HG03520 (cell line): Measurements from ENCODE around the gene PDZD2.

Experiments
- ATAC-seq: cut with Tn5 transposase; IDR thresholded peaks from one replicate; pipeline ENCODE4 v1.9.1; 2021; ENCODE audit warnings: mild to moderate bottlenecking, moderate library complexity; ENCODE audit not compliant: unreplicated experiment

The PDZD2 gene

DNA sequence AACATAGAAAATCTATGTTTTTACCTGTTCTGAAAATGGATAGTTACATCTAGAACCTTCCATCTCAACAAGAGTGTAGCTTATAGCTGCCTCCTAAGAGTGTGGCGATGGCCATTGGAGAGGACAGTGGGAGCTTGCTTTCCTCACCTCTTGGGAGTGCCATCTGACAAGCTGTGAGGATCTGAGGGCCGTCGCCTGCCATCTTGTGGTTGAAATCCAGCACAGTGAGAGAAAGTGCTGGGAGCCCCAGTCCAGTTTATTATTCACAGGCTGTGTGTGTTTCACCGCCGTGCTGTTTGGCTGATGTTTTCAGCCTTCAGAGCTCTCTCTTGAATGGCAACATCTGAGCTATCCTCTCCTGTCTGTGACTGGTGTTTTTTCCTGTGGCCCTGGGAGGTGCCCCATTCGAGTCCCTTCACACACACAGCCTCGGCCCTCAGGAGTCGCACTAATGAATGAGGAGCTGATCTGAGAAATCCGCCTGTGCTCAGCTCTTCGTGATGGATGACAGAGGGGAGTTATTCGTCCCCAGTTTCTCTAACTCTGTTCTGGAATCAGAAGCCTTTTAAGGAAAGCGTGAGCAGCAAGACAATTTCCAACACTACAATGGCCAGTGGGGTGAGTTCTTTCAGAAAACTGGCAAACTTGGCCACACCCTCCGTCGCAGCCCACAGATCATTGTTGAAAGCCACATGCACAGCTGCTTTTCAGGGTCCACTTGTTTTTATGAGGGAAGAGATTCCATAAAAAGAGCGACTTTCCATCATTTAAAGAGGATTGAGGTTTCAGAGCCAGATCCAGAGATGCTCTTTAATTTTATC is 170.3 kb downstream of the PDZD2 start:
- peak; percentile 53 for ATAC-seq

DNA sequence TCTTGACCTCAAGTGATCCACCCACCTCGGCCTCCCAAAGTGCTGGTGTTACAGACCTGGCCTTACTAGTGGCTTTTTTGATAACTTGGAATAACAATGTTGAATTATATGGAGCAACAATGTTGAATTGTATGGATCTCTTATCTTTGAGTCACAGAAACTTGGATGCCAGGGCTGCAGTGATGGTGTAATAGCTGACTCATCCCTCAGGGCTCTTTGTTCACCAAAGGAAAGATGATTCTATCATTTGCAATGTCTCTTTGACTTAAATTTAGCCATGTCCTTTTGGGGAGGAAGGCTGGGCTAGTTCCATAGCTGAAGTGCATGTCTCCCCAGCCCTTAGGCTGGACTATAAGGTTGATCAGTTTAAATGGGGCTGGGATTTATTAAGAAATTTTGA is 172.3 kb downstream of the PDZD2 start:
- no peak for ATAC-seq

DNA sequence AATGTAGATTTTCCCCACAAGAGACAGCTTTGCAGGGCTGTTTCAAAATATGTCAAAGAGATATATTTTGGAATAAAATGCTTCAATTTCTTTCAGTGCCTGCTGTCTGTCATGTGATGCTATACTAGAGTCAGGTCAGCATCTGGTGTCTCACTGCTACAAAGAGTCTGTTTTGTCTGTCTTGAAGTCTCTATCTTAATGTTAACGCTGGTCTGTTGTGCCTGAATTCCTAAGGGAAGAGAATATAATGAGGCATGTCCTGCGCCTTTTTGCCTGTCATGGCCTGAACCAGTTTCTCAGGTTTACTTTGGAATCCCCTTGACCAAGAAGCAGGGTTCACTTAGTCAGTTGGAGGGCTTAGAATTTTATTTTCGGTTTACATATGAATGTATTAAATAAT is 176.4 kb downstream of the PDZD2 start:
- ATAC-seq, result no peak

DNA sequence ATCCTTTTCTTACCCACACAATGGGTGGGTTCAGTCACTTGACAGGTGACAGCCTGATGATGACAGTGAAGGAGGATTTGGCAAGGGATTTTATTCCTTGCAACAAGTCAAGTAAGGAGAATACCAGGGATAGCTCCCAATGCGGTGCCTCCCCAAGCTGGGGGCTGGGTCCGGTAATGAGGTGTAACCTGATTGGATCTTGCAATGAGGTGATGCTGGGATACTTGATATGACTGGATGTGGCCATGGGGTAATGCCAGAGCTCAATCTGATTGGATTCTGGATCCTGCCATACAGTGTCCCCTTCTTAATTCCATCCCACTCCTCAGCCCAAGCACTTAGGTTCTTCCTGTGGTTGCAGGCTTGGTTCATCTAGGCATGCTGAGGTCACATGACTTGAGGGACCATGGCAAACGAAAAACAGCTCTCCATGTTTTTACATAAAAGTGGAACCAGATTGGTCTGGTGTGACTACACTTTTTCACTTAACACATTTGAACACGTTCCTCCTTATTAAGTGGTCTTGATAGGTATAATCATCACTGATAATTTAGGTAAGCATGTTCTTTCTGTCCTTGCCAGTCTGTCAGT is 181.1 kb downstream of the PDZD2 start:
- ATAC-seq, result no peak

DNA sequence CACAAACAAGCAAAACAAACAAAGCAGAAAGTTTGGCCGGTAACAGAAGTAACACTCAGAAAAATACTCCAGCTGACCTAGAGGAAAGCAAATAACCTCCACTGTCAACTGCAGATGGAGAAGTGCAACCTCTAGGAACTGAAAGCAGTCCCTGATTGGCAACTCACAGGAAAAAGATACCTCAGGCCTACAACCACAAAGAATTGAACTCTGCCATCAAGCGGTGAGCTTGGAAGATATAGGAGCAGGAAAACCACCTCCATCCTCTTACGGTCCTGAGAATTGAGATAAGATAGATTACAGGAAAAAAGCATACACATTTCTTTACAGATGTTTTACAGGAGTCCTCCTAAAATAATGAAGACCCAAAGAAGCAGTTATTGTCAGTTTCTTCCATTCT is 184.5 kb downstream of the PDZD2 start:
- no peak for ATAC-seq

DNA sequence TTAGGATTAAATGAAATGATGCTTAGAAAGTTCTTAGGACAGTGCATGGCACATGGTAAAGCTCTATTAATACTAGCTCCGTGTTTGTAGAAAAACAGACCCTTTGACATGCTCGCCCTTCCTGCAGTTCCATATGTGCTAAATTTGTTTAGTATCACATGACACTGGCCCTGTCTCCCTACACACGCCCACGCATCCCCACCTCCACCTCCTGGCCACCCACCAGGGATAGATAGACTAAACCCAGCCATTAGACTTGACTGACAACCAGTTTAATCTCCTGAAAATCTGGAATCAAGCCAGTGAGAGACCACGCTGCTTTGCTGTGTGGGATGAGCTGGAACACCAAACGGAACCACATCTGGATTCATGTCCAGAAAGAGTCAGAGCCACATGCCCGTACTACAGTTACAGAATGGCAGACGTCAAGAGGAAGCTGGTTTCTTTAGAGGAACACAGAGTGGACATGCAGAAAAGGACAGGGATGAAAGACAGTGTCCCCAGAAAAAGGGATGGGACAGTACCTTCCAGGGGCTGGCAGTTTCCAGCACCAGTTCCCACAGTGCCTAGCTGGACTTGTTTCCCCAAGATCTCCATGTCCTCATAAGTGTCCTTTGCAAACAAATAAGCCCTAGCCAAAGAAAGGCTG is 186.1 kb downstream of the PDZD2 start:
- ATAC-seq, result no peak

DNA sequence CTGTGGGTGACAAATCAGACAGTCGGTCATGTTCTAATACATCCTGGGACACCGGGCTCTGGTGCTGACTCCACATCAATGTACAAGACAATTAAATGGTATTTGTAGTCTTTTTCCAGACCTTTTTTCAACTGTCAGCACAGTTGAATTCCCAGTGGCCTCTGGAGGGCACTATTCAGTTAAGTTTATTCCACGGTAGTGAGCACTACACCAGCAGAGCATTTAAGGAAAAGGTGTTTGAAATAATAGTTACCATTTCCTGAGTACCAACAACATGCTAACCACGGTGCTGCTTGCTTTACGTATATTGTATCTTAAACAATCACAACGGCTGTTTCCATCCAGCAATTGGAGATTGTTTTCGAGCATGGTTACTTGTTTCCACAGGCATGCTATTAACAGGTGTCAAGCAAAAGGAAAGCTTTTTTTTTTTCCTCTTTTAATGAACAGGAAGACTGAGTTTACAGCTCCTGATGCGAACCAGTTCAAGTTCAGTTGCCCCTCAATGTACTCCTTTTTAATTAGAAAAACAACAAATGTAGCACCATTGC is 186.7 kb downstream of the PDZD2 start:
- ATAC-seq, result peak; percentile 51

DNA sequence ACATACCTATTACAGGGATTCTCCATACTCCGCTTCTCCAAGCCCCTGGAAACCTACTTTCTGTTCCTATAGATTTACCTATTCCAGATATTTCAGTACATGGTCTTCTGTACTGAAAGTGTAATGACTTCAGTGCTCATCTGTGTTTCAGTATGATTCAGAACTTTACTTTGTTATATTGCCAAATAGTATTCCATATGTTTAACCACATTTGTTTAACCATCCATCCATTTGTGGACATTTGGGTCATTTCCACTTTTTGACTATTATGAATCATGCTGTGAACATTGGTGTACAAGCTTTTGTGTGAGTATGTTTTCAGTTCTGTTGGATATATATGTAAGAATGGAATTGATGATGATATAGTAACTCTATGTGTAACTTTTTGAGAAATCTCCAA is 188.9 kb downstream of the PDZD2 start:
- ATAC-seq, result no peak

DNA sequence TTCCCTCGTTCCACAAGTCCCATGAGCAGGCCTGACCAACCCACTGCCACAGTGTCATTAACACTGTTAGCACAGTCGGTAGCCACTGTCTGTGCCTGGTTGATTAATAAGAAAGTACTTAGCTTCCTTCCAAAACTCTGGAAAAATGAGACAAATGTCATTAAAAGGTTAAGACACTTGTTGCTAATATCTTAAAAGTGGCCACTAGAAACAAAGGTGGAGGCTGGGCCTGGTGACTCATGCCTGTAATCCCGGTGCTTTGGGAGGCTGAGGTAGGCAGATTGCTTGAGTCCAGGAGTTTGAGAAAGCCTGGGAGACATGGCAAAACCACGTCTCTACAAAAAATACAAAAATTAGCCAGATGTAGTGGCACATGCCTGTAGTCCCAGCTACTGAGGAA is 194.0 kb downstream of the PDZD2 start:
- no peak for ATAC-seq

DNA sequence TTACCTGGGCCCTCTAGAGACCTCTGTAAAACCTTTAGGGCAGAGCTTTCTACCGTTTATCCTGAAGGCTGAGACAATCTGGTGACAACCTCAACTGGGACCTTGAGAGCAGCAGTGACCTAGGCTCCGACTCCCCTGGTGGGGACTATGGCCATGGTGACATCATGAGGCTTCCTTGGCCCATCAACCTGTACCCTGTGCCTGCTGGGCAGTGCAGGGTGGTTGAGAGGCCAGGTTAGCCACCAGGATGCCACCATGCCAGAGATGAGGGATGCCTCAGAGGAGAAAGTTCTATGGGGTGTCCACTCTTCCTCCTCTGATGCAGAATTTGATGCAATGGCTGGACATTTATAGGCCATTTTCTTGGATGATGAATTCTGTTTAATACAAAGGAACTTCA is 194.8 kb downstream of the PDZD2 start:
- no peak for ATAC-seq

DNA sequence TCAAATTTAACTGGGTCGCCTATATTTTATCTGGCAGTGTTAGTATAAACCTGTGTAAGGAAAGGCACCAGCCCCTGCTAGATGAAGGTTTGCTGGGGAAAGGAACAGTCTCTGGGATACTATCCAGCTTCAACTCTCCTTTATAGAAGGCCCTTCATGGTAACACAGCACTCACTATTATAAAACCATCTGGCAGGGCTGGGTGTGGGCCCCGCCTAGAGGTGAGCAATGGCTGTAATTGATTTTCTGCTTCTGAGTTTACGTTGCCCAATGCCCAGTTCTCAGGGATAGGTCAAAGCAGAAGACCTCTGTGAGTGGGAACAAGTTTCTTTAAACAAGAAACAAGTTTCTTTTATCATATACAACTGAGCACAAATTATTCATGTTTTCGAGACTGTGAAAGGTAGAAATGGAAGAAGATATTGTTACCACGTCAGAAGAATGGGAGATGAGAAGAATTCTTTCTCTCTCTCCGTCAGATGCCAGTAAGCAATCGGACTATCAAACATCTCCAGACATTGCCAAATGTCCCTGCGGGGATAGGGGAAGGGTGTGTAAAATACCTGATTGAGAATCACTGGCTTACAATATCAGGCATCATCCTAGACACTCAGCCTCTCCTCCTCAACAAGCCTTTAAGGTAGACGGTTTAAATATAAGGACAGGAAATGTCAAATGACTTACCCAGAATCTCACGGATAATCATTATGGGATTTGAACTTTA is 205.9 kb downstream of the PDZD2 start:
- ATAC-seq, result no peak

DNA sequence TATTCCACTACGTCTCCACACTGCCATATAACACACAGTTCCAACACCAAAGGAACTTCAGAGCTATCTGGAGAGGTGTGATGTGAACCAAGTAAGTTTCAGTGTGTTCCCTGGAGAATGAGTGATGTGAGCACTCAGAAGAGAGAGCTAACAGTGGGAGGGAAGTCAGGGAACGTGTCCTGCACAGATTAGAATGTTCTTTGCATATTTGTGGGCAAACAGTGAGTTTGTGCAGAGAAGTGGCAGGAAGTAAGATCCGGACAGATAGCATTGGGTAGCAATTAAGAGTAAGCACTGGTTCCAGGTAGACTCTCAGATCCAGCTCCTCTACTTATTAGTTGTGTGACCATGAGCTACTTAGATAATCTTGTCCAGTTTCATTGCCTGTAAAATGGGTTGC is 206.4 kb downstream of the PDZD2 start:
- ATAC-seq, result no peak

DNA sequence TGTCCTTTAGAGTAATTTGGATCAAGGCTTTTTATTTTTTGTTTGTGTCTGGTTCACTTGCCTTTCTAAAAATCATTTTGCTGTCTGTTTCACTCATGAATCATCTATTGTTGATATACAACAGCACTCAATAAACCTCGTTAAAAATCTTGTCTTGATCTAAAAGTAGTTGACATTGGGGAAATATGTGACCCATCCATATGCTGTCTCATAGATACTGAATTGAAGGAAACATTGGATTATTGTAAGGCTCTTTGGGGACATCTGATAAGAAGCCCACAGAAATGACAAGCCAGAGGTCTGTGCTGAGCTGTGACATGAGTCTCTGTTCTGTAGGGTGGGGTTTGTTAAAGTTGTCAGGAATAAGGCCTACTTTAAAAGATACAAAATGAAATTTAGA is 208.0 kb downstream of the PDZD2 start:
- no peak for ATAC-seq

DNA sequence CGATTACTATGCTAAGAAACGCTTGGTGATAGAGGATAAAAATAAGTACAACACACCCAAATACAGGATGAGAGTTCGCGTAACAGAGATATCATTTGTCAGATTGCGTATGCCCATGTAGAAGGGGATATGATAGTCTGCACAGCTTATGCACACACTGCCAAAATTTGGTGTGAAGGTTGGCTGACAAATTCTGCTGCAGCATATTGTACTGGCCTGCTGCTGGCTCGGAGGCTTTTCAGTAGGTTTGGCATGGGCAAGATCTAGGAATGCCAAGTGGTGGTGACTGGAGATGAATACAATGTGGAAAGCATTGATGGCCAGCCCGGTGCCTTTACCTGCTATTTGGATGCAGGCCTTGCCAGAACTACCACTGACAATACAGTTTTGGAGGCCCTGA is 208.4 kb downstream of the PDZD2 start:
- no peak for ATAC-seq

DNA sequence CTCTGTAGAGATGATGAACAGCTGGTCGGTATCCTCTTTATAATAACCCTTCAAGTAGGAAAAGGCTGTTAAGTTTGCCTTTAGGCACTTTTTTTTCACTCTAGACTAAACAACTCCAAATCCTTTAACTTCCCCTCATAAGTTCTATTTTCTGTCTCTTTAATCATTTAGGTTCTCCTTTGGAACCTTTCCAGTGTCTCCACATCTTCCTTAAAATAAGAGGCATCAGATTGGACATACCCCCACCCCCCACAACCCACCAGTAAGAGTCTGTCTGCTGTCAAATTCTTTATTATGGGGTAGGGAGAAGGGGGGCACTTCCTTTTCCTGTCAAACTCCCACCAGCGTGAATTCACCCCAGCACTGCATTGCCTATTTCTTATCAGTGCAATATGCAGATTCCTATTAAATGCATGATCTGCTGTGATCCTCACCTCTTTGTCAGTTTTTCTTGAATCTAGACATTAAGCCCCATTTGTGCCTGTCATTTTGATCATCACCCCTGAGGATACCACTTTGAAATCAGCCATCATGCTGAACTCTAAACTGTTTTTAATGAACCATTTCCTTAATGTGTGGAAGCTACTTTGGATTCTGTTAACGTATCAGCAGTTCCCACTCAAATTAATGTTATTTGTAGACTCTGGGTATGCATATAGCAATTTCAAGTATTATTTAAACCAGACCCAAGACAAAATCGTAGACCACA is 212.2 kb downstream of the PDZD2 start:
- ATAC-seq, result no peak

DNA sequence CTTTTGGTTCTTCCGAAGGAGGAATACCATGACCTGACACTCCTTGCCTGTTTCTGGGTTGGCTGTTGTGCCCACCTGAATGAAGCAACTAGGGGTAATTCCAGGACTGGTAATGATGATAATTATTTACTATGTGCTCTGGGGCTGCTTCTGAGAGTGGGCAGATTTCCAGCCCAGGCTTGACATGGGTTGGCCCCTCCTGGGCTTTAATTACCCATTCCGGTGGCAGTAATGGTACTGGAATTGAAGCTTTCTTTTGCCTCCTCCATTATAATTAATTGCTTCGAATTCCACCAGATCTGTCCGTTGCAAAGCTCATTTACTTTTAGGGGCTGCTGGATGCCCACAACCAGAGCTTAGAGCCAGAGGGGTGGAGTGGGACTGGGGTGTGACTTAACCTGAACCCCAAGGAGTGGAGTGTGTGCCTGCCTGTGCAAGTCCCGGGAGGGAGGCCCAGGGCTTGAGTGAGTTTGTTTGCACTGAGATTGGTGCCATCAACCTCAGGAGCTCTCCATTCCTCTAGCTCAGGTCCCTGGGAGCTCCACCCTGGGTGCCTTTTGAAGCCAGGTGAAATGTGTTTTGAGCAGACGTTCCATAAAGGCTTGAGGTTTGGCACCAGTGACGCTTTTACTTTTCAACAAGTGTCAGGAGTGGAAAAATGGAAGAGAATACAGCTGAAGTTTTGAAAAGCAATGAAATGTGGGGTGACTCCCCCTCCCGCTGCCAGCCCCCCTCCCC is 214.6 kb downstream of the PDZD2 start:
- ATAC-seq, result no peak

DNA sequence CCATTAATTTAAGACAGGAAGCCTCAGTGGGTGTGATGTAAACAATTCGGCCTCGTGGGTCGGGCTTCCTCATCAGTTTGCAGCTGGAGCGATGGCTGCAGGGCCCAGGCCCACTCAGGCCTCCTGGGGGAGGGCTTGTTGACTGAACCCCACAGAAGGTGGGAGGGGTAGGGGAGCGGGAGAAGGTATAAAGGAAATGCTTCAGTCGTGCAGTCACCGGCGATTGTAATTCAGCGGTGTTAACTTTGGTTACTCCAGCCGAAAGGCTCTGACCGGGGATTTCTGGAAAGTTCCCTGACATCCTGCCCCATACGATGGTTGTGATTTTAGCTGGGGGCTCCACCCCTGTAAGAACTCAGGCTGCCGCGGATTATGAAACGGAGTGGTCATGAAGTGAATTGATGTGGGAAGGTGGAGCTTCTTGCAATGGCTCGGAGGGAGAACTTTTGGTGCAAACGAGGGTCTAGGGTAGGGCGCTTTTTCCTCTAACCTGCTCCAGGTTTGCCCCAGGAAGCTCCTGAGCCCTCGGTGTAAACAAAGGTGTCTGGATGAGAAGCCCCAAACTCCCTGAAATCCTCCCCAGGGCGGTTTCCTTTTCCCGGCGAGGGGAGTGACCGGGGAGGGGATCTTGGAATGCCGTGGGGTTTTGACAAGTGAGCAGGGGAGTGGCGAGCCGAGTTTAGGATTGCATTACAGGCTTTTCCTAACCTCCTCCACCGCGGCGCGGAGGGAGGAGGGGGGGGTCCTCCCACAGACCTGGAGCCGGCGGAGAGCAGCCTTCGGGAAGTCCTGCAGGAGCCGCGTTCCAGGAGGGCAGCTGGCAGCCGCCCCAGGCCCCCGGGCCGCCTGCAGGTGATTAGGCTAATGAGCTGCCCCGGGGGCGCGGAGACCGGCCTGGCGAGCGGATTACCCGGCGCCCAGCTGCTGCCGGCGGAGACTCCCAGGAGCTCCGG is 215.5 kb downstream of the PDZD2 start:
- ATAC-seq, result no peak

DNA sequence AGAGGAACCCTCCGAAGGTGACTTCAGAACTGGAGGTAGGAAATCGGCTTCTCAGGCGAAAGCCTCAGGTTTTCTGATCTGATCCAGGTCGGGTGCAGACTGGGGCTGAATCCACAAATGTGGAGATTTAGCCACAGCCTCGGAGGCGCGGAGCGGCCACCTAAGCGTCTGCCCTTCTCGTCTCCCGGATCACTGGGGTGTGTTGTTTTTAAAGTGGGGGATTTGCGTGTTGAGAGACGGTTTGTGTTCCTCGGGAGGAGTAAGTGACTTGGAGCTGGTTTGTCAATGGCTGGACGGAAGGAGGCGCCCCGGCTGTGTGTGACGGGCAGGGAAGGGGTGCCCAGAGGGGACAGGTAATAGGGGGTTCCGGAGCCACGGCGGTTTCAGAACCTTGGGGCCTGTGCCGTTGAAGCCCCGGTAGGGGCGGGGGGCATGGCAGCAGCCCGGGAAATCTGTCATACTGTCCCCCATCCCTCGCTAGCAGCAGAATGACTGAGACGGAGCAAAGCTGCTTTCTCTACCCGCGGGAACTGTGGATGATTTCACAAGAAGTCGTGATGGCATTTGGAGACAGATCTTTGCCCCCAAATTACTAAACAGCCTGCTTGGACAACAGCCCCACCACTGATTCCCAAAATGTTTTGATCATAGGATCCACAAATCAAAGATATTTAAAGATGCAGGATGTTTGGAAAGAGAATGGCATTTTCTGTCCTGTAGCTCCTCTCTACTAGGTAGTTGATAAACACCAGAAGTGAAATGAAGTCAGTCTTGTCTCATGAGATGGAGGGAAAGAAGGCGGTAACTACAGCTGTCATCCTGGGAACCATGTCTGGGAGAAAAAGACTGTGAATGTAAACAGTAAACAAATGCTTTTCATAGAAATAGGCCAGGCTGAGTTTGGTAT is 216.5 kb downstream of the PDZD2 start:
- no peak for ATAC-seq
